GM18868 (cell line): ENCODE results near the gene SSH3.
A peak's percentile ranks its signal among the peaks of the same experiment; 100 is the strongest.

Experiments used
- ATAC-seq: cut with Tn5 transposase; IDR thresholded peaks from one replicate; pipeline ENCODE4 v1.9.1; 2021; ENCODE audit warnings: mild to moderate bottlenecking, moderate library complexity; ENCODE audit not compliant: unreplicated experiment

SSH3 gene

GRCh38 chr11:67268081-67268961, 35.0 kb upstream of the SSH3 start:
- ATAC-seq, result peak; percentile 43

GRCh38 chr11:67268962-67269268, 34.4 kb upstream of the SSH3 start:
- no peak for ATAC-seq

GRCh38 chr11:67269401-67270255, 33.7 kb upstream of the SSH3 start:
- ATAC-seq, result no peak

GRCh38 chr11:67270256-67271204, 32.8 kb upstream of the SSH3 start:
- no peak for ATAC-seq

- no peak for ATAC-seq
These were observed 32.2 kb upstream of the SSH3 start for GRCh38 chr11:67271205-67271540.

GRCh38 chr11:67271541-67272284, 31.6 kb upstream of the SSH3 start:
- no peak for ATAC-seq

- no peak for ATAC-seq
These were observed 30.7 kb upstream of the SSH3 start for GRCh38 chr11:67272327-67273259.

- no peak for ATAC-seq
These were observed 29.9 kb upstream of the SSH3 start for GRCh38 chr11:67273260-67273990.

- no peak for ATAC-seq
These were observed 28.3 kb upstream of the SSH3 start for GRCh38 chr11:67274768-67275605.

- ATAC-seq, result no peak
These were observed 27.5 kb upstream of the SSH3 start for GRCh38 chr11:67275606-67276409.

GRCh38 chr11:67276781-67277230, 26.5 kb upstream of the SSH3 start:
- peak; percentile 11 for ATAC-seq

- ATAC-seq, result peak; percentile 86
These were observed 25.9 kb upstream of the SSH3 start for GRCh38 chr11:67277231-67277961.

GRCh38 chr11:67278135-67278938, 25.0 kb upstream of the SSH3 start:
- no peak for ATAC-seq

- ATAC-seq, result no peak
These were observed 24.3 kb upstream of the SSH3 start for GRCh38 chr11:67278939-67279588.
